ENCODE data around the gene AFAP1.
A peak's percentile ranks its signal among the peaks of the same experiment; 100 is the strongest.

Gene AFAP1

DNA sequence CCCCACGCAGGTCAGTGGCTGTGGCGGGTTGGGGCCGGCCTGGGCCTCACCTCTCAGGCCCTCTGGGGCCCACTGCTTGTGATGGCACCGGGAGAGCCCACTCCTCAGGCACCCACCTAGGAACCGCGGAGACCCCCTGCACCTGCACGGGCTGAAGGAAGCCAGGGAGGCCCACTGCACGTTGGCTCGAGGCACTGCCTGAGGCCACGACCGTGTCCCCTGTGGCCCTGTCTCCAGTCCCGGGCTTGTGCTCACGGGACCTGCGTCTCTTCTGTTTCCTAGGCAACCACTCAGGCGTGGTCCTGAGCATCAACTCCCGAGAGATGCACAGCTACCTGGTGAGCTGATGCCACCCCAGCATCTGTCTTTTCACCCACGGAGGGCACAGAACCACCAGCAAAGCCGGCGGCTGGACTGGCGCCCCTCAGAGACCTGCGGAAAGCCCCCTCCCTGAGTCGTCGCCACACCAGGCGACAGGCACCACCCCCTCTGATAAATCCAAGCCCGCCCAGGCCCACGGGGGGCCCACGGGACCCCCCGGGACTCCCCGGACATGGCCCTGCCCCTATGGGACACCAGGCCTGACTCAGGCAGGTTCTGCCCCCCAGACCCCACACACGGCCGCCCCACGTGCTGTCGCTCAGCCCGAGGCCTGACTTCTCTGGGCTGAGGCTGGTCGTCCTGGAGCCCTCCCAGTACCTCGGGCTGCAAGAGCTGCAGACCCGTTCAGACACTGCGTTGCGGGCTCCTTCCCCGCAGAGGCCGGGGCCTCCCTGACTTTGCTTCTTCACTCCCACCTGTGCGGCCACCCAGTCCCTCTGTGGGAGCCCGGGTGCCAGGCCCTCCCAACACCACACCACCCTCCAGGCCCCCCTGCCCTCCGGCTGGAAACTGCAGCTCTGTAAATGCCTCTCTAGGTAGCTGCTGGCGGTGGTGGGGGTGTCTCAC lies 199.5 kb downstream of the AFAP1 start:
- ChIA-PET CTCF (no interaction called here), POLR2A (interaction anchor here (0.6 kb wide), 1 partner anchor 261 kb away, joined by 3 read pairs; no protein-coding TSS in a partner anchor)
- DNase-seq, result no peak
- Histone ChIP-seq H3K9me3 (ENCODE audit: control extremely low read depth in 1 of 5, control insufficient read depth in 4 of 5, insufficient read depth in 2 of 5, low read depth in 1 of 5, low read length in 4 of 5) (peaks cover 0 to 4% (median 0%) of the 10 kb centered on the region in 5 experiments), H3K4me1 (ENCODE audit: control extremely low read depth in 1 of 4, control insufficient read depth in 4 of 4, insufficient read depth in 4 of 4, low read length in 3 of 4) (no peaks in the 10 kb centered on the region), H3K27me3 (replicated peaks in 2 of 5; ENCODE audit: control insufficient read depth in 4 of 5, insufficient read depth in 5 of 5, low read length in 4 of 5) (peaks cover 0 to 18% (median 0%) of the 10 kb centered on the region in 5 experiments), H3K4me3 (ENCODE audit: control insufficient read depth in 1 of 7, extremely low read depth in 1 of 7, insufficient read depth in 4 of 7, low read depth in 2 of 7, low read length in 6 of 7) (no peak overlapping the region), H3K27ac (ENCODE audit: insufficient read depth in 1 of 2, low read depth in 1 of 2, low read length in 2 of 2, poor library complexity in 1 of 2, severe bottlenecking in 2 of 2) (no peak overlapping the region), H3K36me3 (ENCODE audit: control insufficient read depth in 4 of 4, insufficient read depth in 4 of 4, low read length in 3 of 4) (no peaks in the 10 kb centered on the region)
- 91% methylated on average over 30 of the region's 45 CpGs for WGBS (ENCODE audit: insufficient coverage)

DNA sequence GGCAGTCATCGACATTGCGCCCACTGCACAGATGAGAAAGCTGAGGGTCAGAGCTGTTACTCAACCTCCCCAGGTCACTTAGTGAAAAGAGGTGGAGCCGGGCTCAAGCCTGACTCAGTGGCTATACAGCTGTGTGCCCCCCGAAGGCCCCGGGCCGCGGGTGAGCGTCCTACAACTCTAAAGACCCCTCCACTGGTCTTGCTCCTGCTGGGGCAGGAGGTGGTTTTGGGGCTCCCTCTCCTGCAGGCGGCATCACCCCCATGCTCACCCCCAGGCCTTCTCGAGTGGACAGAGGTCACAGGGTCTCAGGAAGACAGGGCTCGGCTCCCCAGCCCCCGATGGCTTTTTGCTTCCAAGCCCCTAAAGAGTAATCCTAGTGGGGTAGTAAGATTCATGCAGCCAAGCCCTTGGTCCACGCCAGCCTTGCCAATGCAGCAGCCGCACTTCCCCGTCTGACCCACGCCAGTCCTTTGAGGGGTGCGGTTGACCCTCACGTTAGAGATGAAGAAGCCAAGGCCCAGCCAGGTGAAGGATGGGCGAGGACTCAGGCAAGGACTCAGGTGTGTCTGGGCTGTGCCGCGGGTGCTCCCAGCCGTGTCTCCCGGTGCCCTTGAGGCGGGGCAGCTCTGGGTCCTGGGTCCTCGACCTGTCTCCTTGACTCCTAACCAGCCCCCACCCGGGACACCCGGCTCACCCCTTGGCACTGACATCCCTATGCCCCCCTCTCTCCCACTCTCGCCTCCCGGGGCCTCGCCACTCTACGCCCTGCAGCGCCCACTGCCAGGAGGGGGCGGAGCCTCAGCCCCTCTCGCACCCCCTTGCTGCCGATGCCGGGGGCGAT lies 200.4 kb downstream of the AFAP1 start:
- CTCF ChIA-PET, result no interaction called here
- 94% methylated on average over 23 of the region's 37 CpGs for WGBS (ENCODE audit: insufficient coverage)
- Histone ChIP-seq H3K9me3 (ENCODE audit: control extremely low read depth in 1 of 5, control insufficient read depth in 4 of 5, insufficient read depth in 2 of 5, low read depth in 1 of 5, low read length in 4 of 5) (peaks cover 0 to 4% (median 0%) of the 10 kb centered on the region in 5 experiments), H3K36me3 (ENCODE audit: control insufficient read depth in 4 of 4, insufficient read depth in 4 of 4, low read length in 3 of 4) (no peaks in the 10 kb centered on the region), H3K27me3 (replicated peaks in 2 of 5; ENCODE audit: control insufficient read depth in 4 of 5, insufficient read depth in 5 of 5, low read length in 4 of 5) (peaks cover 0 to 24% (median 3%) of the 10 kb centered on the region in 5 experiments), H3K4me1 (ENCODE audit: control extremely low read depth in 1 of 4, control insufficient read depth in 4 of 4, insufficient read depth in 4 of 4, low read length in 3 of 4) (no peaks in the 10 kb centered on the region), H3K27ac (ENCODE audit: insufficient read depth in 1 of 2, low read depth in 1 of 2, low read length in 2 of 2, poor library complexity in 1 of 2, severe bottlenecking in 2 of 2) (no peak overlapping the region), H3K4me3 (ENCODE audit: control insufficient read depth in 1 of 7, extremely low read depth in 1 of 7, insufficient read depth in 4 of 7, low read depth in 2 of 7, low read length in 6 of 7) (no peak overlapping the region)
- POLR2A ChIA-PET, result no interaction called here
- DNase-seq, result no peak

DNA sequence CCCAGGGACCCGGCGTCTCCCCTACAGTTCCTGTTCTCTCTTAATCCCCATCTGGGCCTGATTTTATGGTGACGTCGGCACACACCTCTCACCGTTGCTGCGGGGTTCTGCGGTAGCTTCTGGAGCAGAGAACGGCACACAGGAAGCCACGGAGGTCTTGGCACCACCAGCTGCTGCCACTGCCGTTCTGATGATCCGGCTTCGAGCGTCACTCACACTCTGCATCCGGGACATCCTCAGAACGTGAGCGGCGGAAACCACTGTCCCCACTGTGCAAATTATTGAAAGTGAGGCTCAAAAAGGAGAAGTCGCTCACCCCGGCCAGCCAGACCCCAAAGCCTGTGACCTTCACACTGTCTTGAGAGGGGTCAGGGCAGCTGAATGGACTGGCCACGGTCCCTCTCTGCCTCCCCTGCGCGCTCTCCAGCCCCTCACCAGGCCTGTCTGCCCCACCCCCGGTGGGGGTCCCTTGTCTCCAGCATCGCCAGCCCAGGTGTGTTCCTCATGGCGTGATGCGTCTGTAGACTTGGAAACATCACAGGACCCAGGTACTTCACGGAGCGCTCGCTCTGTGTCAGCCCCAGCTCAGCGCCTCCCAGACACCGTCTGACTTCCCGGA lies 201.1 kb downstream of the AFAP1 start:
- CTCF ChIA-PET, result no interaction called here
- POLR2A ChIA-PET, result no interaction called here

DNA sequence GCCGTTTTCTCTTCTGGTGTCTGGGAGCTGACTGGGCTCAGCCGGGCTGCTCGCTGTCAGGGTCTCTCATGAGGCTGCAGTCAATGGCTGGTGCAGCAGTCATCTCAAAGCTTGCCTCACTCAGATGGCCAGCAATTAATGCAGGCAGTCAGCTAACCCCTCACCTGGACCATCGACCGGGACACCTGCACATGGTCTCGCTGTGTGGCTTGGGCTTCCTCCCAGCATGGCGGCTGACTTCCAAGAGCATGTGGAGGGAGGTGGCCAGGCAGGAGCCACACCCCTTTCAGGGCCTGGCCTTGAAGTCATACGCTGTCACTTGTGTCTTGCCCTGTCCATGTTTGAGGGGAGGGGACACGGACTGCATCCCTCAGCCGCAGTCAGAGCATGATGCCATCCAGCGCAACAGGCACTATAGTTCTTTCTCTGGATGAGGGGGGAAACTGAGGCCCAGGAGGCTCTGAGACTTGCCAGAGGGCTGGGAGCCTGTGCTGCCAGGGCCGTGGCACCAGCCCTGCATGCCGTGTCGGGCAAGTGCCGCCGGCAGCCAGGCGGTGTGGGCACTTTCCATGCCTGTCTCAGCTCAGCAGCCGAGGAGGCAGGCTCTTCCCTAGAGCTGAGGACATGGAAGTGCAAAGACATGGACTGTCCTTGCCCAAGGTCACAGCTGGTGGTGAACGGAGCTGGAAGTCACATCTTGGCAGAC lies 201.8 kb downstream of the AFAP1 start:
- CTCF ChIA-PET, result no interaction called here
- WGBS (ENCODE audit: insufficient coverage), result 95% methylated on average over 19 of the region's 19 CpGs

More for the DNA sequence above, 201.1 kb downstream of the AFAP1 start:
- Histone ChIP-seq H3K36me3 (ENCODE audit: control insufficient read depth in 4 of 4, insufficient read depth in 4 of 4, low read length in 3 of 4) (no peaks in the 10 kb centered on the region), H3K27ac (ENCODE audit: insufficient read depth in 1 of 2, low read depth in 1 of 2, low read length in 2 of 2, poor library complexity in 1 of 2, severe bottlenecking in 2 of 2) (no peak overlapping the region), H3K9me3 (ENCODE audit: control extremely low read depth in 1 of 5, control insufficient read depth in 4 of 5, insufficient read depth in 2 of 5, low read depth in 1 of 5, low read length in 4 of 5) (peaks cover 0 to 4% (median 0%) of the 10 kb centered on the region in 5 experiments), H3K27me3 (replicated peaks in 2 of 5; ENCODE audit: control insufficient read depth in 4 of 5, insufficient read depth in 5 of 5, low read length in 4 of 5) (peaks cover 0 to 29% (median 3%) of the 10 kb centered on the region in 5 experiments), H3K4me3 (ENCODE audit: control insufficient read depth in 1 of 7, extremely low read depth in 1 of 7, insufficient read depth in 4 of 7, low read depth in 2 of 7, low read length in 6 of 7) (no peak overlapping the region), H3K4me1 (ENCODE audit: control extremely low read depth in 1 of 4, control insufficient read depth in 4 of 4, insufficient read depth in 4 of 4, low read length in 3 of 4) (no peaks in the 10 kb centered on the region)
- WGBS (ENCODE audit: insufficient coverage), result 94% methylated on average over 30 of the region's 32 CpGs
- peak in 1 of 3 donors; percentile 16 for DNase-seq

DNA sequence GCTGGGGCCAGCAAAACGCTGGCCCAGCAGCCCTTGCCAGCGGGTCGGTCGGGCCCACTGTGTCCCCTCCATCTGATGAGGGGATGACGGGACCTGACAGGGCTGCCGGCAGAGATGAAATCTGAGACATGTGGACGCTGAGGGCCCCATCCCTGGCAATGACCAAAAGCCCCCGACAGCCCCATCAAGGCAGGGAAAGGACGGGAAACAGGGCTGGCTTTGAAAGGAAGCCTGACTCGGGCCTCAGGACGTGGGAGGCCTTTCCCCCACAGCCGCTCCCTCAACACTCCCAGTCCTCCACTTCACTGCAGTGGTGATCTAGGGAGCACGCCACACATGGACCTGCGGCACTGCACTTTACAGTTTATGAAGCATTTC lies 202.4 kb downstream of the AFAP1 start:
- DNase-seq, result no peak
- Histone ChIP-seq H3K27me3 (replicated peaks in 2 of 5; ENCODE audit: control insufficient read depth in 4 of 5, insufficient read depth in 5 of 5, low read length in 4 of 5) (peaks cover 0 to 37% (median 3%) of the 10 kb centered on the region in 5 experiments), H3K4me3 (ENCODE audit: control insufficient read depth in 1 of 7, extremely low read depth in 1 of 7, insufficient read depth in 4 of 7, low read depth in 2 of 7, low read length in 6 of 7) (no peak overlapping the region), H3K27ac (ENCODE audit: insufficient read depth in 1 of 2, low read depth in 1 of 2, low read length in 2 of 2, poor library complexity in 1 of 2, severe bottlenecking in 2 of 2) (no peak overlapping the region), H3K36me3 (ENCODE audit: control insufficient read depth in 4 of 4, insufficient read depth in 4 of 4, low read length in 3 of 4) (no peaks in the 10 kb centered on the region), H3K4me1 (ENCODE audit: control extremely low read depth in 1 of 4, control insufficient read depth in 4 of 4, insufficient read depth in 4 of 4, low read length in 3 of 4) (no peaks in the 10 kb centered on the region), H3K9me3 (ENCODE audit: control extremely low read depth in 1 of 5, control insufficient read depth in 4 of 5, insufficient read depth in 2 of 5, low read depth in 1 of 5, low read length in 4 of 5) (peaks cover 0 to 4% (median 0%) of the 10 kb centered on the region in 5 experiments)
- ChIA-PET CTCF (no interaction called here), POLR2A (no interaction called here)
- 82% methylated on average over 14 of the region's 14 CpGs for WGBS (ENCODE audit: insufficient coverage)

More for the DNA sequence above, 201.8 kb downstream of the AFAP1 start:
- DNase-seq, result no peak
- H3K9me3 ChIP-seq (ENCODE audit: control extremely low read depth in 1 of 5, control insufficient read depth in 4 of 5, insufficient read depth in 2 of 5, low read depth in 1 of 5, low read length in 4 of 5), result peaks cover 0 to 4% (median 0%) of the 10 kb centered on the region in 5 experiments
- POLR2A ChIA-PET, result no interaction called here
- H3K27me3 ChIP-seq (replicated peaks in 2 of 5; ENCODE audit: control insufficient read depth in 4 of 5, insufficient read depth in 5 of 5, low read length in 4 of 5), result peaks cover 0 to 35% (median 3%) of the 10 kb centered on the region in 5 experiments
- no peak overlapping the region for H3K27ac ChIP-seq (ENCODE audit: insufficient read depth in 1 of 2, low read depth in 1 of 2, low read length in 2 of 2, poor library complexity in 1 of 2, severe bottlenecking in 2 of 2)
- no peaks in the 10 kb centered on the region for H3K4me1 ChIP-seq (ENCODE audit: control extremely low read depth in 1 of 4, control insufficient read depth in 4 of 4, insufficient read depth in 4 of 4, low read length in 3 of 4)
- H3K4me3 ChIP-seq (ENCODE audit: control insufficient read depth in 1 of 7, extremely low read depth in 1 of 7, insufficient read depth in 4 of 7, low read depth in 2 of 7, low read length in 6 of 7), result no peak overlapping the region
- H3K36me3 ChIP-seq (ENCODE audit: control insufficient read depth in 4 of 4, insufficient read depth in 4 of 4, low read length in 3 of 4), result no peaks in the 10 kb centered on the region

DNA sequence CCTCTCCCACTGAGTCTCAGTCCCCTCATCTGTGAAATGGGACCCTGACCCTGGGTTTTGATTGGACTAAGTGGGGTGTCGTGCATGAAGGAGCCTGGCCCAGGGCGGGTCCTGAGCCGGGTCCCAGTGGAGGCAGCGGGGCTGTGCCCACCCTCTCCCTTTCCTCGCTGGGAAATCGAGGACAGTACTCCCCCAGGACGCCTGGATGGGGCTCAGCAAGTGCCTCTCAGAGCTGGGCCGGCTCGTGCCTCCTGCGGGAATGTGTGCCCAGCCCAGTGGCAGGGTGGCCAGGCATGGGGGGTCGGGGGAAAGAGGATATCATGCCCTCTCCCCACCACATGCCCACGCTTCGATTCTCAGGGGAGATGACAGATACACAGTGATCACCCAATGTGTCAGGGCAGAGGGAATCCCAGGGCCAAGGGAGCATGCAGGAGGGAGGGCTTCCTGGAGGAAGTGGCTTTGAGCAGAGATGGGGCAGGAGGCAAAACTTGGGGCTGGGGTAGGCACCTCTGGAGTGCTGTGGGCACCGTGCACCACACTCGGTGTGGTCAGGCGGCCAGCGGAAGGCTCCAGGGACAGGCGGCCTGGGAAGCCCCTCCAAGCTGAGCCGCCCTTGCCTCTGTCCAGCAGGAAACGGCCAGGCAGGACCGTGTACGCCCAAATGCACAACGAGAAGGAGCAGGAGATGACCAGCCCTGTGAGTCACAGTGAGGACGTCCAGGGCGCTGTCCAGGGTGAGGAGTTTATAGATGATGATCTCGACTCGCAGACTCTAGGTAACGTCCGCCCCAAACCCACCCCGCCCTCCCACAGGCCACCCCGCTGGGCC lies 203.0 kb downstream of the AFAP1 start:
- no peak for DNase-seq
- POLR2A ChIA-PET, result interaction anchor here (0.6 kb wide), 1 partner anchor 155 kb away, joined by 3 read pairs; no protein-coding TSS in a partner anchor
- Histone ChIP-seq H3K27ac (ENCODE audit: insufficient read depth in 1 of 2, low read depth in 1 of 2, low read length in 2 of 2, poor library complexity in 1 of 2, severe bottlenecking in 2 of 2) (no peak overlapping the region), H3K4me1 (ENCODE audit: control extremely low read depth in 1 of 4, control insufficient read depth in 4 of 4, insufficient read depth in 4 of 4, low read length in 3 of 4) (no peaks in the 10 kb centered on the region), H3K4me3 (ENCODE audit: control insufficient read depth in 1 of 7, extremely low read depth in 1 of 7, insufficient read depth in 4 of 7, low read depth in 2 of 7, low read length in 6 of 7) (no peak overlapping the region), H3K9me3 (ENCODE audit: control extremely low read depth in 1 of 5, control insufficient read depth in 4 of 5, insufficient read depth in 2 of 5, low read depth in 1 of 5, low read length in 4 of 5) (peaks cover 0 to 4% (median 0%) of the 10 kb centered on the region in 5 experiments), H3K36me3 (ENCODE audit: control insufficient read depth in 4 of 4, insufficient read depth in 4 of 4, low read length in 3 of 4) (no peaks in the 10 kb centered on the region), H3K27me3 (replicated peaks in 2 of 5; ENCODE audit: control insufficient read depth in 4 of 5, insufficient read depth in 5 of 5, low read length in 4 of 5) (peaks cover 0 to 36% (median 3%) of the 10 kb centered on the region in 5 experiments)
- WGBS (ENCODE audit: insufficient coverage), result 83% methylated on average over 25 of the region's 31 CpGs
- CTCF ChIA-PET, result no interaction called here
